T-helper 1 cell (primary cell): ENCODE data around the gene RAB3C.
"Not testable (repeated sequence)": the region's sequence is repeated elsewhere in the genome, so short reads cannot be mapped to it uniquely, and the experiment has no call there.

Experiments used
- DNase-seq, 5 donors: peaks; one replicate each; pipeline ENCODE4 v3.0.0-alpha.2; 2012 to 2020

RAB3C gene

DNA sequence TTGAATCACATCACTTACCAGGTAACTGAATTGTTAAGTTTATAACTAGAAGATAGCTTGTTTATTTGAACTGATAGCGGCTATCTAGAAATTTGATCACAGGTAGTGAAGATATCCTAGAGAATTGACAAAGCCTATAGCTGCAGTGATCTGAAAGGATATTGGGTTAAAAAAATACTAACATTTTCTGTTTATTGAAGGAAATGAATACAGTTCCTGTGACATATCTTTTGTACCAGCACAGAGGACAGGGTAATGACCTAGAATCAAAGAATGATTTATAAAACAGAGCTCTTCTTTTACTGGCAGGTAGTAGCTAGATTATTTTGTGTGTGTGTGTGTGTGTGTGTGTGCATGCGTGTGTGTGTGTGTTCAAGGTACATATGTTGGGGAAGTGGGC, 94.8 kb downstream of the RAB3C start:
- DNase-seq: no peak

DNA sequence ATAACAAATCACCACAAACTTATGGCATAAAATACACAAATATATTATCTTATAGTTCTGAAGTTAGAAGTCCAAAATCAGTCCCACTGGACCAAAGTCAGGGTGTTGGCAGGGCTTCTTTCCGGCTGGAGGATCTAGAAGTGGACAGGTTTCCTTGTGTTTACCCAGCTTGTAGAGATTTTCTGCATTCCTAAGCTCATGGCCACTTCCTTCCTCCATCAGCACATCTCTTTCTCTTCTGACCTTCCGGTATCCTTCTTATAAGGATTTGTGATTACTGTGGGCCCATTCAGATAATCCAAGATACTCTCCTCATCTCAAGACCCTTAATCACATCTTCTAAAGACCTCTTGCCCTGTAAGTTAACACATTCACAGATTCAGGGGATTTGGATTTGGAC, 97.6 kb downstream of the RAB3C start:
- no peak for DNase-seq

DNA sequence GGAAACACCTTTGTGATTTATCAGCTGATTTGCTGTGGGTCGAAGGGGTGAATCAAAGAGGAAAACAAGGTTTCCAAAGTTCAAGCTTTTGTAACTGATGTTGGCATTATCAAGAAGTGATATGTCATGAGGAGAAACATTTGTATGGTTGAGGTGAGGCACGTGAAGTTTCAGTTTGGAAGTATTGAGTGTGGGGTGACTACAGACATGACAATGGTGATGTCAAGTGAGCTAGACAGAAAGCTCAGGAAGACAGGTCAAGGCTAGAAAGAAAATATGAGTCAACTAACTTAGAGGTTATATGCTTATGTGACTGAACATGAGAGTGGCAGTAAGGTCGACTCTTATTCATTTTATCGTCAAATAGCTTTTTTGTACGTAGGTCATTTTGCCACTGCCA, 99.1 kb downstream of the RAB3C start:
- DNase-seq: no peak

DNA sequence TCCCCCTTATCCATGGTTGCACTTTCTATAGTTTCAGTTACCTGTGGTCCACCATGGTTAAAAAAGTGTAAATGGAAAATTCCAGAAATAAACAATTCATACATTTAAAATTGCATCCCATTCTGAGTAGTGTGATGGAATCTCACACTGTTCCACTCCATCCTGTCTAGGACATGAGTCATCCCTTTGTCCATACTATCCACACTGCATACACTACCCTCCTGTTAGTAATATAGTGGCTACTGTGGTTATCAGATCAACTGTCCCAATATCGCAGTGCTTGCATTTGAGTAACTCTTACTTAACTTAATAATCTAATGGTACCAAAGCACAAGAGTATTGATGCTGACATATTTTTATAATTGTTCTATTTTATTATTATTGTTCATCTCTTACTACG, 100.7 kb downstream of the RAB3C start:
- DNase-seq: no peak

DNA sequence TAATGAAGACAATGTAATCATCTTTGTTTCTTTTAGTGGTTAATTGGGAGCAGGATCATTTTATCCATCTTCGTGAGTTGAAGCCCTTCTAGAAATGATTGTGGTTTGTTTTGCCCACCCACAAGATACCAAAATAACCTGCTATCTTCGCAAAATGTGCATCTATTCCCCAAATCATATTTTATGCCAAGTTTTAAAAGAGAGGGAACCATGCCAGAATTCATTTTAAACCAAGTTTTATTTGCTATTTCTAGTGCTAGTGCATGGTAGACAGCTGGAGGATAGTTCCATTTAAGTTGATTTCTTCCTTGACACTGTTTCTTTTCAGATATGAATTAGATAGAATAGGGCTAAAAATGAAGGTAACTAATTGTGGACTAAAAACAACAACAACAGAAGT, 104.2 kb downstream of the RAB3C start:
- no peak for DNase-seq

DNA sequence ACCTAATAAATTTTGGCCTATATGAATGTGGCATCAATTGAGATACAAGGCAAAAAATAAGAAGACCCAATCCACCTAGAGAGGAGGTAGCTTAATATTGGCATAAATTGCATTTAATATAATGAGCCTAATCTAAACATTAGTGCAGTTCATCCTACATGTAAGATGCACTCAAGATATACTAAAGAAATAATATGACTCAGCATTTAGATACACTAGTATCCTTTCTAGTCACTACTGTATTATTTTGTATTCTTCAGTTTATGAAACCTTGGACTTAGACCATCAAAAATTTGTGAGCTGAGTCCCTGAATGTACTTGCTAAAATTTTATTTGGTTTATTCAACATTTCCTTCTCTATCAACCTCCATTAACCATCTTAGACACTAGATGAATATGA, 104.7 kb downstream of the RAB3C start:
- DNase-seq: no peak

DNA sequence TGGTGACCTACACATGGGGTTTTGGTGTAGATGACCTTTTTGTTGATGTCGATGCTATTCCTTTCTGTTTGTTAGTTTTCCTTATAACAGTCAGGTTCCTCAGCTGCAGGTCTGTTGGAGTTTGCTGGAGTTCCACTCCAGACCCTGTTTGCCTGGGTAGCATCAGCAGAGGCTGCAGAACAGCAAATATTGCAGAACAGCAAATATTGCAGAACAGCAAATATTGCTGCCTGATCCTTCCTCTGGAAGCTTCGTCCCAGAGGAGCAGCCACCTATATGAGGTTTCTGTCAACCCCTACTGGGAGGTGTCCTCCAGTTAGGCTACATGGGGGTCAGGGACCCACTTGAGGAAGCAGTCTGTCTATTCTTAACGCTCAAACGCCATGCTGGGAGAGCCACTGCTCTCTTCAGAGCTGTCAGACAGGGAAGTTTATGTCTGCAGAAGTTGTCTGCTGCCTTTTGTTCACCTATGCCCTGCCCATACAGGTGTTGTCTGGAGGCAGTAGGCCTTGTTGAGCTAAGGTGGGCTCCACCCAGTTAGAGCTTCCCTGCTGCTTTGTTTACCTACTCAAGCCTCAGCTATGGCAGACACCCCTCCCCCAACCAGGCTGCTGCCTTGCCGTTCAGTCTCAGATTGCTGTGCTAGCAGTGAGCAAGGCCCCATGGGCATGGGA, 116.3 kb downstream of the RAB3C start:
- not testable (repeated sequence) for DNase-seq

DNA sequence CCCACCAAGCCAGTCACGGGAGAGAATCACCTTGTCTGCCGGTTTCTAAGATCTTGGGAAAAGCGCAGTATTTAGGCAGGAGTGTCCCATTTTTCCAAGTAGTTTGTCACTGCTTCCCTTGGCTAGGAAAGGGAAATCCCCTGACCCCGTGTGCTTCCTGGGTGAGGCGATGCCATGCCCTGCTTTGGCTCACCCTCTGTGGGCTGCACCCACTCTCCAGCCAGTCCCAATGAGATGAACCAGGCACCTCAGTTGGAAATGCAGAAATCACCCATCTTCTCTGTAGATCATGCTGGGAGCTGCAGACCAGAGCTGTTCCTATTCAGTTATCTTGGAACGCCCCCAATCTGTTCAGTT, 116.9 kb downstream of the RAB3C start:
- DNase-seq: no peak

DNA sequence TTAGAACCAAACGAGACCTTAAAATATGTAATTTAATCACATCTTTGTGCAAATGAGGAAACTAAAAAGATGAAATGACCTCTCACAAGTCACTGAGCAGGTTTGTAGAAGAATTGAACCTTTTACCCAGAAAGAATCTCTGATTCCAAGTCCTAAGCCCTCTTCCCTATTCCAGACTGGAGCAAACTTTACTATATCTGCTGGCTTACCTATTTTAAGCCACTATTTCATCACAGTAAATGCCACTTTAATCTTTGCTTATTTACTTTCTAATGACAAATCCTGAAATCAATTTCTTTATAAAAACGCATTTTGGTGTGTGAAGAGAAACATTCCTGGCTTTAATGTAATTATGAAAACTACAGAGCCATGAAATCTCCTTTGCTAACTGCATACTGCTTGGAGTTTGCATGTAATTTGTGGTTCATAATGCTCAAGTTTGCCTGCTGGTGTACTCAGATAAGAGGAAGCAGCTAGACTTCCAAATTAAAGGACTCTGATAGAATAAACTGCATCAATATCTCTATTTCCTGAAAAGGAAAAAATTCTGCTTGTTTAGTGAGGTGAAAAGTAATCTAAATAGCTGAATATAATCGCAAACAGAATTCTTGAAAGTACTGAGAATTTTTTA, 121.2 kb downstream of the RAB3C start:
- no peak for DNase-seq

DNA sequence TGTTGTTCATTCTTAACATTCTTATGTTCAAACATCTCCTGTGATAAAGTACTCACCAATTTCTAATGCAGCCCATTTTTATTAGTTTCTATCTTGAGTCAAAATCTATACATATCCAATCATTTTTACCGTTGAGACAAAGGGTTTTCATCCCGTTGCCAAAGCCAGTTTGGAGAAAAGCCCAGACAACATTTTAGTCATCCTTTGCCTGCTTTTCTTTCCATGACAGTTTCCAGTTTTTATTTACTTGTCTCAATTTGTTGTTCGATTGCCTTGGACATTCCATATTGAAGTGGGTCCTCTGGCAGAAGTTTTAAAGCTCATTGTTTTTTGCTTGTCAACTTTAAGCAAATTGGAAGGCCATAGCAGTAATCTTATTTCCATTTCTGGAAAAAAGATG, 123.9 kb downstream of the RAB3C start:
- DNase-seq: no peak

DNA sequence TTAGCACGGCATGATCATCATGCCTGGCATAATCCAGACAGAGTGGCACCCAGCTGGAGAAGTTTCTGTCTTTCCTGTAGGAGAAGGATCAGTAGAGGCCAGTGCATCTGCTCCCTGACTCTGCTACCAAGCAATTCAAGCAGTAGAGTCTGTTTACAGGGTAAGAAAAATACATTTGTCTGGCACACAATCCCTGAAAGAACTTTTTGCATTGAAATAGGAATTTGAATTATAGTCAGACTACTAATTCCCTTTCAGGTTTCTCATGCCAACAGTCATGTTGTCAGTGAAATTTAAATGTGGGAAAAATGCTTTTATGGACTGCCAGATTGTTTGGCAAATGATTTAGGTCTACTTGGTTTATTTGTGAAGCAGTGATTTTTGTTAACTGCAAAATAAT, 125.6 kb downstream of the RAB3C start:
- no peak for DNase-seq

DNA sequence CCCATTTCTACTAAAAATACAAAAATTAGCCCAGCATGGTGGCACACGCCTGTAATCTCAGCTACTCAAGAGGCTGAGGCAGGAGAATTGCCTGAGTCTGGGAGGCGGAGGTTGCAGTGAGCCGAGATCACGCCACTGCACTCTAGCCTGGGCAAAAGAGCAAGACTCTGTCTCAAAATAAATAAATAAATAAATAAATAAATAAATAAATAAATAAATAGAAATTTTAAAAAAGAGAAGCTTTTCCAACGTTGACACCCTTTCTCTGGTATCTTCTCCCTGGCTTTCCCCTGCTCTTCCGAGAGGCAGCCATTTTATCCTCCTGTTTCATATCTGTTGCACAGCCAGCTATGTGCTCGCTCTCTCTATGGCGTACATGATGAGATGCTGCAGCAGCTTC, 127.5 kb downstream of the RAB3C start:
- not testable (repeated sequence) for DNase-seq

DNA sequence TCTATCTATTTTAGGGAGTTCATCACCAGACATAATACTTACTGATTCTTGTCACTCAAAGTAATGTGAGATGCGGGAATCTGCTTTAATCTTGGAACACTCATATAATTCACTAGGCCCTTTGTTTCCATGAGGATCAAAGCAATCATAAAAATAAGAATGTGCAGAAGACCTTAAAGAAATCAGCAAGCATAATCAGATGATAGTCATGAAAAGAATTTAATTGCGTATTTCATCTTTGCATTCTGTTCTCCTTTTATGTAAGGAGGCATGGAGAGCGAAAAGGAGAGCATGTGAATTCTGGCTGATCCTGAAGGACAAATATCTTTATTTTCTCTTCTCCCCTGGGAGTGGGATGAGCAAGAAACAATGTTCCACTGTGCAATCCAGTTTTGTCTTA, 128.0 kb downstream of the RAB3C start:
- no peak for DNase-seq

DNA sequence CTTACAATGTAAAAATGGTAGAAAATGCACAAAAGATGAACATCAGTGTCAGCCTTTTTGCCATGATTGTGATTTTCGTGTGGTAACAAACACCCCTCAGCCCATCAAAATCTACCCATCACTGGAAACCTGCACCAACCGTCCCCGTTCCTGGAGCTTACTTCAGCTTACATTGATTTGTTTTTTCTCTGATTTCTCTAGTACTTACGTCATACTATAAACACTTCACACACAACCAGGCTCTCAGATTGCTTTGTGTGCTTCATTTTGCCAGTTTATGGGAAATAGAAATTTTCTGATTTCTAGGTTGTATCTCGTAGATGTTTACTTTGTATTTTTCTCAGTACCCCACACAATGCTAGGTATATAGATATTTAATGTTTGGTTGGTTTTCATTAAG, 129.1 kb downstream of the RAB3C start:
- DNase-seq: no peak

DNA sequence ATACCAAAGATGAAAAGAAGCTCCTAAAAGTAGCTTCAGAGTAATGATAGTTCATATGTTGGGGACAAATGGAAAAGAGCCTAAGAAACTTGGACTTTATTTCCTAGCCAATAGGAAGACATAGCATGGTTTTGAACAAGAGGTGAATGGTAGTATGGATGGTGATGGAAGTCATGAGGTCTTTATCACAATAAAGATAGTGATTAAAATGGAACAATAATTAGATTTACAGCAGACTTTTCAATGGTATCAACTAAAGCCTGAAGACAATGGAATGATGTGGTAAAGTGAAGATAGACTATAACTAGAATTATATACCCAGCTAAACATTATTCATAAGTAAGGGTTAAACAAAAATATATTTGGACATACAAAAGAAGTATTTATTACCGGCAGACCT, 131.2 kb downstream of the RAB3C start:
- DNase-seq: no peak

DNA sequence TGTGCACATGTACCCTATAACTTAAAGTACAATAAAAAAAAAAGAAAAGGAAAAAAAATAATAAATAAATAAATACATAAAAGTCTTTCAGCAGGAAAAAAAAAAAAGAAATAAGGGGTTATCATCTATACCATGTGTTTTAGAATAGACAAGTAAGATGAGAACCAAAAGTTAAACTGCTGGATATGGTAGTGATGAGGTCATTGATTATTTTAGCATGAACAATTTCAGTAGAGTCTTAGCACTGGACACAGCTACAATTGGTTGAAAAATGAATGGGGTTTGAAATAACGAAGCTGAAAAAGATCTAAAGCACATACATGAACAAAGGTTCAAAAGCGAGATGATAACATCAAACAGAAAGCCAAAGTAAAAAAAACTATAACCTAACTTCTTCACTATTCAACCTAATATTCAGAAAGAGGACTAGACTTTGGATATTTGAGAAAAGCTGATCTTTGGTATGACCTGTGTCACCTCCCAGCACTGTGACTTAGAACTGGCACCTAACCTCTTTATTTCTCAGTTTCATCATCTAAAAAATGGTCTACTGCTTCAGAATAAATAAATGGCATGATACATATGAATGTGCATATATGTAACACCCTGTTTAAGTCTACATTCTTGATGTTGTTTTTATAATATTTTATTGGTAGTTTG, 133.3 kb downstream of the RAB3C start:
- DNase-seq: no peak

DNA sequence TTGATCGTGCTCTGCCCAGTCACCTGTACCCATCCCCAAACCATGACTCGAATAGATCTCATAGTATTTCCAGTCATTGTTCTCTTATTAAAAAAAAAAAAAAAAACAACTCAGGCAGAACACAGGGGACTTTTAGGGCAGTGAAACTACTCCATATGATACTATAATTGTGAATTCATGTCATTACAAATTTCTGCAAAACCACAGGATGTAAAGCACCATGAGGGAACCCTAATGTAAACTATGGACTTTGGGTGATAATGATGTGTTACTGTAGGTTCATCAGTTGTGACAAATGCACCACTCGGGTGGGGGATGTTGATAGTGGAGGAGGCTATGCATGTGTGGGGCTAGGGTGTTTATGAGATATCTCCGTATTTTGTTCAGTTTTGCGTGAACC, 133.8 kb downstream of the RAB3C start:
- no peak for DNase-seq

DNA sequence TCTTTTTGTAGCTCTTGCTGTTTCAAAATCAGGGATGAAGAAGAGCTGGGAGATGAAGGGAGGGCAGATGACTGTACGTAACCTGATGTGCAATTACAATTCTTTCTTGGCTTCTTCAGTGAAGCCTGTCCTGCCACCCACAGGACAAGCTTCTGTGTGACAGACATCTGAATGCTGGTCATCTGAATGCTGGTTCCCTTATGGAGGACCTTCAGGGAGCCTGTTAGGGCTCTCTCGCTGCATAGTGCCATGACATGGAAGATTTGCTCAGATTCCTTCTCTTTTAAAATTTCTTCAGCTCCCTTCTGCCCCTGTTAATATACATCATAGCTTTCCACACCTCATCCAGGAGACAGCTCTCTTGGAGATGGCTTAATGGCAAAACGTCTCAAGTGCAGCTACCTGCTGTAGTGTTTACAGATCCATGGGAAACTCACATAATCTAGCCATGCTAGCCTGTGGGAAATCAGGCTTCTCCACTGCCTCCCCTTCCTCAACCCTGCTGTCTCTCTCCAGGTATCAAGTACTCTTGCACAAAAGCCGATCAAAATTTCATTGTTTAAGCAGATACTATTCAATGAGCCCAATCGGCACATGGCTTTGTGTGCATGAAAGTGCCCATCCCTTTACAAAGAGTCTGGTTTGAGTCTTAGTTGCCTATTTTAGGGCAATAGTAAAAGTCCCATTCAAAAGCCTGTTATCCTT, 134.6 kb downstream of the RAB3C start:
- no peak for DNase-seq

DNA sequence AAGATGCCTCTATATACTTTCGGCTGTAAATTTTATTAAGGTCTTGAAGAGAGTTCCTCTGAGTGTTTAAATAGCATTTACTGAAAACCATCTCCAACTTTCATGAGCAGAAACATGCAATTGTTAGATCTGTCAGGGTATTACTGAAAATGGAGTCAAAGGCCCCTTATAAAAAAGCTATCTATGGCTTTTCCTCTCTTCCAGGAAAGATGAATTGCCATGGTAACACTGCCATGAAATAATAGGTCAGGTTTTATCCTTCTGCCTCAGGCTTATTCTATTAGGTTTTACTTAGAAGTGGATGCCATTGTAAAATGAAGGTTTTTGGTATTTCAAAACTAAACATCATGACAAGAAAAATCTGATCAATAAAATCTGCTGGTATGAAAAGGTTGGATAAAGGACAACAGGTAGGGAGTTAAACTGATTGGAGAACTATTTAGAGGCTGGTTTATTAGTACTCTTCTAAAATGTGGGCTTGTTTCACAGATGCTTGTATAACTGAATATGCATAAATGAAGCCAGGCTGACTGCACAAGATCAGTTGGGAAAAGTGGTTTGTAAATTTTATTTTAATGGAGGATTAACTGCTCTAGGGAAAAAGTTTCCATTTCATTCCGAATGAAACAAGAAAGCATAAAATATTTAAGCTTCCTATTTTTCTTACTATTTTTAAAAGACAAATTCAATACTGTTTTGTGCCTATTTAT, 135.5 kb downstream of the RAB3C start:
- DNase-seq: no peak

DNA sequence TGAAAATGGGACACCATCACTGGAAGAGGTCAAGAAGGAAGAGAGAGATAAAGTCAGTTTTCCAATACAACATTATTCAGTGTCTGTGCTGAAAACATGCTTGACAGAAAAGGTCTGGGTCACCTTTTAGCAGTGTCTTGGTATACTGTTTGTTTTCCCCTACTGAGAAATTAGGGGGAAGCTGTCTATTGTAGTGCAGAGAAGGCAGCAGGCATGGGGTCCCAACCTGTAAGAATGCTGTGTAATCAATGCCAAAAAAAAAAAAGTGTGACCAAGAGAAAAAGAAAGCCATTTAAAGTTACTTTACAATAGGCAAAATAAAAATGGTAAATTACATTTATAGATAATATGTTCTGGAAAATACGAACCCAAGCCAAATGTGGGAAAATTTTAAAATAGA, 139.3 kb downstream of the RAB3C start:
- DNase-seq: no peak

DNA sequence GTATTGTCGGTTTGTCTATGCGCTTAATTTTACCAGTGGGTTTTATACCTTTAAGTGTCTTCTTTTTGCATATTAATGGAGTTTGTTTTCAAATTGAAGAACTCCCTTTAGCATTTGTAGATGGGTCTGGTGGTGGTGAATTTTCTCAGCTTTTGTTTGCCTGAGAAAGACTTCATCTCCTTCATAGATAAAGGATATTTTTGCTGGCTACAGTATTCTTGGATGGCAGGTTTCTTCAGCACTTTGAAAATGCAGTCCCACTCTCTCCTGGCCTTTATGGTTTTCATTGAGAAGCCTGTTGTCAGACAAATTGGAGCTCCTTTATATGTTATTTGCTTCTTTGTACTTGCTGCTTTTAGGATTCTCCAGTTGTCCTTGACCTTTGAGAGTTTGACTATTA, 142.1 kb downstream of the RAB3C start:
- DNase-seq: no peak

DNA sequence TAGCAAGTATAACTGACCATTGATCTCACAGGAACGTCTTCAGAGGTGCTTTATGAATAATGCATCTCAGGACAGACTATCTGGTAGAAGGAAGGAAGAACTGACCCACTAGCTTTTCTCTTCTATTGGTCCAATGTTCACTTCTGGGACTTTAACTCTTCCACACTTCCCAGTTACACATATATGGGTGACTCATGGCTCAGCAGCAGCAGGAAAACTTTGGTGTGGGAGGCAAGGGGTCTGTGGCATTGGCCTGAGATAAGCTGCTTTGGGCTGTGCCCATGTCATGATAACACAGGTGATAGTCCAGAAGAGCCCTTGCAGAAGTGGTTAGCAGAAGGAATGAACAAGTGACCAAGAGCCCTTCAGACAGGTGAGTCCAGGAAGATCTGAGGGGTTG, 148.8 kb downstream of the RAB3C start:
- no peak for DNase-seq

DNA sequence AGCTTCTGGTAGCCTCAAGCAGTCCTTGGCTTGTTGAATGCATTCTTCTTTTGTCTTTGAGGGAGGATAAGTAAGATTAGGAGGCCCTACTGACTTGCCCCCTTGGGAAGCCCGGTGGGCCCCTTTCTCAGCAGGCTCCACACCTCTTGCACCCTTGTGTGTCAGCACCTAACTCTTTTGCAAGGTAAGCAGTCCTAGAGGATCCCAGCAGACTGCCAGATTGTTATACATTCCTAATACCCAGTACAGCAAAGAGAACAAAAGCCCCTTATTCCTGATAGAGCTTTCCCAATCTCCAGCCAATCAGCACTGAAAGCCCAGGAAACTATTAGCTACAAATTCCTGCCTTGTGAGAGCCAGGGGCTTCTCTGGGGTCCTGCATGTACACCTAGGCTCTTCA, 152.8 kb downstream of the RAB3C start:
- DNase-seq: no peak
